Cardiac muscle cell (in vitro differentiated cells and primary cell): ENCODE results near the gene TCF7. TPM values are rescaled to one million over a fixed set of nuclear protein-coding genes. Genes with fewer than 3 reads are reported as not detected.

Source experiments
- DNase-seq, 2 donors: peaks; one replicate each; pipeline versions ENCODE4 v3.0.0 to v3.0.0-alpha.2; 2010 to 2017; ENCODE audit warnings: low read depth in 1 of 2, low spot score in 1 of 2
- H3K27ac ChIP-seq: fragments of 200-600 bp; sonication (generic); 2 replicates; pipeline ENCODE4 v1.5.1; 2016
- H3K27me3 ChIP-seq: fragments of 200-600 bp; sonication (generic); 2 replicates; pipeline ENCODE4 v1.6.0; 2016; ENCODE audit warnings: control low read depth
- H3K36me3 ChIP-seq: fragments of 200-600 bp; sonication (generic); 2 replicates; pipeline ENCODE4 v1.5.1; 2016; ENCODE audit warnings: control low read depth
- H3K4me1 ChIP-seq: fragments of 200-600 bp; sonication (generic); 2 replicates; pipeline ENCODE4 v1.8.1; 2017; ENCODE audit warnings: low read depth, mild to moderate bottlenecking, mixed run types
- H3K4me3 ChIP-seq: fragments of 200-600 bp; sonication (generic); 2 replicates; pipeline ENCODE4 v1.5.1; 2016; ENCODE audit warnings: mild to moderate bottlenecking
- H3K9me3 ChIP-seq: fragments of 200-600 bp; sonication (generic); 2 replicates; pipeline ENCODE4 v1.5.1; 2017; ENCODE audit warnings: low read depth, mild to moderate bottlenecking, control low read depth
- CTCF ChIP-seq: IDR thresholded peaks from 2 replicates; pipeline ENCODE4 v1.5.1; 2012; ENCODE audit warnings: low read depth, mild to moderate bottlenecking, low read length
- polyA plus RNA-seq: library from polyadenylated mRNA; unstranded; fragments of >200 nt; fragmentation: Nextera tagmentation; extraction: Ambion mirVana; gene quantifications from 2 replicates; pipeline ENCODE4 v1.2.1, GENCODE V29; 2016
- total RNA-seq: library from RNA; depleted of rRNA; stranded (reverse); fragments of >200 nt; gene quantifications from 2 replicates; pipeline ENCODE4 v1.2.3, GENCODE V29; 2016

The TCF7 gene
- total and polyA plus RNA-seq, 2 experiments from 2014 or later: 6.8 to 28.9 TPM

GRCh38 chr5:134082264-134082992, 32.1 kb upstream of the TCF7 start:
- no peaks in the 10 kb centered on the region for H3K27me3 ChIP-seq
- no peak overlapping the region for H3K27ac ChIP-seq
- no peak overlapping the region for H3K4me3 ChIP-seq
- H3K9me3 ChIP-seq: no peaks in the 10 kb centered on the region
- H3K4me1 ChIP-seq: no peaks in the 10 kb centered on the region
- DNase-seq: no peak
- no peaks in the 10 kb centered on the region for H3K36me3 ChIP-seq
- TF ChIP-seq CTCF: no peak

GRCh38 chr5:134083517-134083916, 31.0 kb upstream of the TCF7 start:
- H3K36me3 ChIP-seq: no peaks in the 10 kb centered on the region
- H3K27me3 ChIP-seq: no peaks in the 10 kb centered on the region
- no peak overlapping the region for H3K27ac ChIP-seq
- no peak for TF ChIP-seq CTCF
- no peaks in the 10 kb centered on the region for H3K4me1 ChIP-seq
- no peak overlapping the region for H3K4me3 ChIP-seq
- no peaks in the 10 kb centered on the region for H3K9me3 ChIP-seq
- DNase-seq: no peak

GRCh38 chr5:134084022-134084565, 30.4 kb upstream of the TCF7 start:
- Histone ChIP-seq H3K9me3 (no peaks in the 10 kb centered on the region), H3K4me1 (no peaks in the 10 kb centered on the region), H3K27ac (no peak overlapping the region), H3K4me3 (no peak overlapping the region), H3K36me3 (no peaks in the 10 kb centered on the region), H3K27me3 (no peaks in the 10 kb centered on the region)
- no peak for TF ChIP-seq CTCF
- DNase-seq: no peak

- TF ChIP-seq CTCF: no peak
- H3K4me3 ChIP-seq: no peak overlapping the region
- no peaks in the 10 kb centered on the region for H3K4me1 ChIP-seq
- no peaks in the 10 kb centered on the region for H3K27me3 ChIP-seq
- H3K36me3 ChIP-seq: no peaks in the 10 kb centered on the region
- no peak overlapping the region for H3K27ac ChIP-seq
- H3K9me3 ChIP-seq: no peaks in the 10 kb centered on the region
- no peak for DNase-seq
Measured at GRCh38 chr5:134084570-134084969, 29.9 kb upstream of the TCF7 start.

- no peak for TF ChIP-seq CTCF
- Histone ChIP-seq H3K4me1 (no peaks in the 10 kb centered on the region), H3K36me3 (no peaks in the 10 kb centered on the region), H3K9me3 (no peaks in the 10 kb centered on the region), H3K27me3 (no peaks in the 10 kb centered on the region), H3K27ac (no peak overlapping the region), H3K4me3 (no peak overlapping the region)
- no peak for DNase-seq
Measured at GRCh38 chr5:134085411-134085810, 29.1 kb upstream of the TCF7 start.
